Activated gamma-delta T cell (primary cell): ENCODE measurements around the gene ASAP2.
"Not testable (repeated sequence)": the region's sequence is repeated elsewhere in the genome, so short reads cannot be mapped to it uniquely, and the experiment has no call there.

Source experiments
- DNase-seq: peaks from one replicate; lab custom pipeline; 2025; lab: John Stamatoyannopoulos, UW

Gene ASAP2

GRCh38 chr2:9212010-9212635 lies 5.5 kb downstream of the ASAP2 start:
- DNase-seq, result no peak

- no peak for DNase-seq
Measured at GRCh38 chr2:9212661-9213411, 6.2 kb downstream of the ASAP2 start.

GRCh38 chr2:9213477-9214051 lies 7.0 kb downstream of the ASAP2 start:
- DNase-seq, result no peak

GRCh38 chr2:9214873-9215272 lies 8.3 kb downstream of the ASAP2 start:
- no peak for DNase-seq

GRCh38 chr2:9215680-9216079 lies 9.1 kb downstream of the ASAP2 start:
- DNase-seq, result no peak

- DNase-seq, result not testable (repeated sequence)
Measured at GRCh38 chr2:9216143-9216542, 9.5 kb downstream of the ASAP2 start.

- DNase-seq, result no peak
Measured at GRCh38 chr2:9217838-9218770, 11.5 kb downstream of the ASAP2 start.

- DNase-seq, result no peak
Measured at GRCh38 chr2:9219027-9219445, 12.4 kb downstream of the ASAP2 start.

- DNase-seq, result no peak
Measured at GRCh38 chr2:9220201-9220600, 13.6 kb downstream of the ASAP2 start.

GRCh38 chr2:9221223-9221622 lies 14.6 kb downstream of the ASAP2 start:
- DNase-seq, result no peak

- DNase-seq, result no peak
Measured at GRCh38 chr2:9222239-9222892, 15.8 kb downstream of the ASAP2 start.

- no peak for DNase-seq
Measured at GRCh38 chr2:9222893-9223287, 16.3 kb downstream of the ASAP2 start.

- DNase-seq, result no peak
Measured at GRCh38 chr2:9225806-9226205, 19.2 kb downstream of the ASAP2 start.

- DNase-seq, result no peak
Measured at GRCh38 chr2:9226458-9227380, 20.1 kb downstream of the ASAP2 start.

- no peak for DNase-seq
Measured at GRCh38 chr2:9228088-9228751, 21.6 kb downstream of the ASAP2 start.

- no peak for DNase-seq
Measured at GRCh38 chr2:9228781-9229469, 22.3 kb downstream of the ASAP2 start.

- no peak for DNase-seq
Measured at GRCh38 chr2:9229470-9229820, 22.8 kb downstream of the ASAP2 start.

- no peak for DNase-seq
Measured at GRCh38 chr2:9230051-9230802, 23.6 kb downstream of the ASAP2 start.

GRCh38 chr2:9230881-9231280 lies 24.3 kb downstream of the ASAP2 start:
- DNase-seq, result no peak
